ENCODE results near the gene KPNA2.
"Not testable (repeated sequence)": the region's sequence is repeated elsewhere in the genome, so short reads cannot be mapped to it uniquely, and the experiment has no call there.

KPNA2 gene

GRCh38 chr17:68019675-68020408 is 15.7 kb upstream of the KPNA2 start:
- DNase-seq (ENCODE audit: low read depth): peak; percentile 85
- TF ChIP-seq, protein P1, sequence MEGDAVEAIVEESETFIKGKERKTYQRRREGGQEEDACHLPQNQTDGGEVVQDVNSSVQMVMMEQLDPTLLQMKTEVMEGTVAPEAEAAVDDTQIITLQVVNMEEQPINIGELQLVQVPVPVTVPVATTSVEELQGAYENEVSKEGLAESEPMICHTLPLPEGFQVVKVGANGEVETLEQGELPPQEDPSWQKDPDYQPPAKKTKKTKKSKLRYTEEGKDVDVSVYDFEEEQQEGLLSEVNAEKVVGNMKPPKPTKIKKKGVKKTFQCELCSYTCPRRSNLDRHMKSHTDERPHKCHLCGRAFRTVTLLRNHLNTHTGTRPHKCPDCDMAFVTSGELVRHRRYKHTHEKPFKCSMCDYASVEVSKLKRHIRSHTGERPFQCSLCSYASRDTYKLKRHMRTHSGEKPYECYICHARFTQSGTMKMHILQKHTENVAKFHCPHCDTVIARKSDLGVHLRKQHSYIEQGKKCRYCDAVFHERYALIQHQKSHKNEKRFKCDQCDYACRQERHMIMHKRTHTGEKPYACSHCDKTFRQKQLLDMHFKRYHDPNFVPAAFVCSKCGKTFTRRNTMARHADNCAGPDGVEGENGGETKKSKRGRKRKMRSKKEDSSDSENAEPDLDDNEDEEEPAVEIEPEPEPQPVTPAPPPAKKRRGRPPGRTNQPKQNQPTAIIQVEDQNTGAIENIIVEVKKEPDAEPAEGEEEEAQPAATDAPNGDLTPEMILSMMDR (IDR thresholded peaks at IDR 0.05; ENCODE audit: low read depth, low read length, missing control alignments): peak; percentile 42
- H3K4me3 ChIP-seq (ENCODE audit: low read depth, low read length): peak overlapping the region; percentile 62
- in situ Hi-C loops (cut with HindIII; ENCODE audit: low sequenced_read_pairs): no loop called here

DNA sequence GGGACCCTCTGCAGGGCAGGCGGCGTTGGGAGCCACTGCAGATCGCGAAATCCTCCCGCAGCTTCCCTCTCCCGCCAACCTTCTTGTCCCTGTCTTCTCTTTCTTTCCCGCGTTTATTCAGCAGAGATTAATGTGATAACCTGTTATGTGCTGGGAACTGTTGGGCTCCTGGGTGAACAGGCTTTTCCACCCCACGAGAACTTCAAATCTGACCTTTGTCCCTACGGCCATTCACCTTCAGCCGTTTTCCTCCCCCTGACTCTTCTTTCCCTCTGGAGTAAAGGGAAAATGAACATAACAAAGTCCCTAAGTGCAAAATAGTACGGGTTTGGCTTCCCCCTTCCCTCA is 15.2 kb upstream of the KPNA2 start:
- DNase-seq (ENCODE audit: low read depth): no peak
- in situ Hi-C loops (cut with HindIII; ENCODE audit: low sequenced_read_pairs): no loop called here
- H3K4me3 ChIP-seq (ENCODE audit: low read depth, low read length): peak overlapping the region; percentile 62

GRCh38 chr17:68020791-68021190 is 14.7 kb upstream of the KPNA2 start:
- DNase-seq (ENCODE audit: low read depth); in situ Hi-C loops (cut with HindIII; ENCODE audit: low sequenced_read_pairs): not testable (repeated sequence)
- H3K4me3 ChIP-seq (ENCODE audit: low read depth, low read length): peak overlapping the region; percentile 62

More for the DNA sequence above, 15.2 kb upstream of the KPNA2 start:
- TF ChIP-seq, protein P1 (IDR thresholded peaks at IDR 0.05; ENCODE audit: low read depth, low read length, missing control alignments): no peak

GRCh38 chr17:68021963-68022362 is 13.6 kb upstream of the KPNA2 start:
- TF ChIP-seq, protein P1 (IDR thresholded peaks at IDR 0.05; ENCODE audit: low read depth, low read length, missing control alignments): no peak
- no peak overlapping the region for H3K4me3 ChIP-seq (ENCODE audit: low read depth, low read length)
- DNase-seq (ENCODE audit: low read depth): no peak
- in situ Hi-C loops (cut with HindIII; ENCODE audit: low sequenced_read_pairs): no loop called here

- DNase-seq (ENCODE audit: low read depth); H3K4me3 ChIP-seq (ENCODE audit: low read depth, low read length); in situ Hi-C loops (cut with HindIII; ENCODE audit: low sequenced_read_pairs): not testable (repeated sequence)
Measured at GRCh38 chr17:68022547-68022946, 13.0 kb upstream of the KPNA2 start.

- in situ Hi-C loops (cut with HindIII; ENCODE audit: low sequenced_read_pairs): no loop called here
- H3K4me3 ChIP-seq (ENCODE audit: low read depth, low read length): no peak overlapping the region
- TF ChIP-seq, protein P1 (IDR thresholded peaks at IDR 0.05; ENCODE audit: low read depth, low read length, missing control alignments): no peak
- no peak for DNase-seq (ENCODE audit: low read depth)
Measured at GRCh38 chr17:68029512-68030215, 5.9 kb upstream of the KPNA2 start.

DNA sequence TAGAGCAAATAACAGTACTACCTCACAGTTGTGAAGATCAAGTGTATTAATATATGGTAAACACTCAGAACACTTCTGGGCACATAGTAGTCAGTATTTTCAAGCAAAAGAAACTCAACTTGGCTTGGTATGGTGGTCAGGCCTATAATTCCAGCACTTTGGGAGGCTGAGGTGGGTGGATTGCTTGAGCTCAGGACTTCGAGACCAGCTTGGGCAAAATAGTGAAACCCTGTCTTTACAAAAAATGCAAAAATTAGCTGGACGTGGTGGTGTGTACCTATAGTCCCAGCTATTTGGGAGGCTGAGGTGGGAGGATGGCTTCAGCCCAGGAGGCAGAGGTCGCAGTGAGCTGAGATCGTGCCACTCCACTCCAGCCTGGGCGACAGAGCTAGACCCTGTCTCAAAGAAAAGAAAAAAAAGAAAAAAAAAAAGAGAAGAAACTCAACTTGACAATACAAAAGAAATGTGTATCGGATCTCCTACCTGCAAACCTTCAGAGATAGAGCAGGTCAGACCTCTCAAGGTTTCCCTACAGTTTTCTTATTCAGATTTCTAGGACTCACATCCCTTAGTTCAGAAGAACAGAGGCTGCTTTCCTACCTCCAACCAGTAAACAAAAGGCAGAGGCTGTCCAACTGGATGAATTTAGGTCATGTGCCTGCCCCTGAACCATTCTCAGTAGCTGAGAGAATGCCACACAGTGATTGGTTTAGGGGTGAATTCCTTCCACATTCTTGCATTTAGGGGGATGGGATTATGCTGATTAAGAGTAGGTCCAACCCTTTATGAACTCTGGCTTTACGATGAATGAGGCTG is 1.7 kb upstream of the KPNA2 start:
- DNase-seq (ENCODE audit: low read depth): peak; percentile 31
- in situ Hi-C loops (cut with HindIII; ENCODE audit: low sequenced_read_pairs): no loop called here
- TF ChIP-seq, protein P1 (IDR thresholded peaks at IDR 0.05; ENCODE audit: low read depth, low read length, missing control alignments): no peak
- no peak overlapping the region for H3K4me3 ChIP-seq (ENCODE audit: low read depth, low read length)

Data from astrocyte of the cerebellum (primary cell).